Bronchial epithelial cell (primary cell): ENCODE results near the gene KDM5B. TPM values are rescaled to one million over a fixed set of nuclear protein-coding genes. Genes with fewer than 3 reads are reported as not detected.

ENCODE experiments used
- DNase-seq: peaks from one replicate; pipeline ENCODE4 v3.0.0-alpha.2; 2010; ENCODE audit warnings: low read depth
- FAIRE-seq: peaks from 2 replicates; lab custom pipeline; 2011; peaks lifted over from hg19 to GRCh38; lab: Jason Lieb, UNC
- H3K27me3 ChIP-seq: 2 replicates; pipeline ENCODE4 v1.5.1; 2011; ENCODE audit warnings: low read length; ENCODE audit not compliant: control insufficient read depth, insufficient read depth
- H3K36me3 ChIP-seq: 2 replicates; pipeline ENCODE4 v1.5.1; 2011; ENCODE audit warnings: low read length; ENCODE audit not compliant: control insufficient read depth, insufficient read depth
- H3K4me3 ChIP-seq: 2 replicates; pipeline ENCODE4 v1.5.1; 2011; ENCODE audit warnings: mild to moderate bottlenecking, low read depth, low read length, control low read depth
- total RNA-seq: library from RNA; depleted of rRNA; stranded (reverse); fragments of >200 nt; gene quantifications from 2 replicates; pipeline ENCODE4 v1.2.1, GENCODE V29; 2014
- TF ChIP-seq, protein P1 (sequence below): IDR thresholded peaks from 2 replicates; pipeline ENCODE4 v1.5.1; 2011; ENCODE audit warnings: mild to moderate bottlenecking, moderate library complexity, low read length, control low read depth, inconsistent platforms; ENCODE audit not compliant: insufficient read depth, severe bottlenecking

Gene KDM5B
- total RNA-seq, 1 donor from 2014 or later, result 74.0 TPM

DNA sequence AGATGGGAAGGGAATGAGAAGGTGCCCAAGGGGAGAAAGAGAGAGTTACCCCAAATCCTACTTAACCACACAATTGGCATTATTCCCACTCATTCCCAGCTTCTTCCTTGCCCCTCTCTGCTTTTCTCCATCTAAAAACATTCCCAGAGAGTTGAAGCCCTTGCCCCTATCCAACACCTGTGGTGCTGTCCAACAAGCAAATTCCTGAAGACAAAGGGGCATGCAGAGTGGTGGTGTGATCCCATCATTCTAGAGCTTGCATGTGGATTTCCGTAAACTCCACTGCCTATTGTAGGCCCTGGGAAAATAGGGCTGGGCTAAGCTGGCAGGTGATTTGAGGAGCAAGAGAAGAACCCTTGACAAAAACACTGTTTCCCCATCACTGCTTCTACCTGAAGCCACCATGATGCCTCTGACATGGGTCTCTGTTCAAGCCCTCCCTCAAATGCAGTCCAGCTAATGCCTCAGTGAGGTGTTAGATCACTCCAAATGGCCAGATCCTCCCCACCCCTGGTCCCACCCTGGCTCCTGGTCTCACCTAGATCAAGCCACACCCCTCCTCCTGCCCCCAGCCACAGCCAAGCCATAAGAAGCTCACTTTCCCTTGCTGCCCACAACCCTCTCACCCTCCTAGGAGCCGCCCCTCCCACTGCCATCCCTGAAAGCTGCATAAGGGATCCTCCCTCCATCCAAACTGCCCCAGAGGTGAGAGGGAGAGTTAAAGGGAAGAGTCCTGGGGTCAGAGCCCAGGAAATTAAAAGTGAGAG, 127.5 kb downstream of the KDM5B start:
- Histone ChIP-seq H3K27me3 (peaks cover 4% of the 10 kb centered on the region), H3K4me3 (no peak overlapping the region), H3K36me3 (no peaks in the 10 kb centered on the region)
- FAIRE-seq (no peak), DNase-seq (no peak)
- TF ChIP-seq, protein P1, sequence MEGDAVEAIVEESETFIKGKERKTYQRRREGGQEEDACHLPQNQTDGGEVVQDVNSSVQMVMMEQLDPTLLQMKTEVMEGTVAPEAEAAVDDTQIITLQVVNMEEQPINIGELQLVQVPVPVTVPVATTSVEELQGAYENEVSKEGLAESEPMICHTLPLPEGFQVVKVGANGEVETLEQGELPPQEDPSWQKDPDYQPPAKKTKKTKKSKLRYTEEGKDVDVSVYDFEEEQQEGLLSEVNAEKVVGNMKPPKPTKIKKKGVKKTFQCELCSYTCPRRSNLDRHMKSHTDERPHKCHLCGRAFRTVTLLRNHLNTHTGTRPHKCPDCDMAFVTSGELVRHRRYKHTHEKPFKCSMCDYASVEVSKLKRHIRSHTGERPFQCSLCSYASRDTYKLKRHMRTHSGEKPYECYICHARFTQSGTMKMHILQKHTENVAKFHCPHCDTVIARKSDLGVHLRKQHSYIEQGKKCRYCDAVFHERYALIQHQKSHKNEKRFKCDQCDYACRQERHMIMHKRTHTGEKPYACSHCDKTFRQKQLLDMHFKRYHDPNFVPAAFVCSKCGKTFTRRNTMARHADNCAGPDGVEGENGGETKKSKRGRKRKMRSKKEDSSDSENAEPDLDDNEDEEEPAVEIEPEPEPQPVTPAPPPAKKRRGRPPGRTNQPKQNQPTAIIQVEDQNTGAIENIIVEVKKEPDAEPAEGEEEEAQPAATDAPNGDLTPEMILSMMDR, result no peak

DNA sequence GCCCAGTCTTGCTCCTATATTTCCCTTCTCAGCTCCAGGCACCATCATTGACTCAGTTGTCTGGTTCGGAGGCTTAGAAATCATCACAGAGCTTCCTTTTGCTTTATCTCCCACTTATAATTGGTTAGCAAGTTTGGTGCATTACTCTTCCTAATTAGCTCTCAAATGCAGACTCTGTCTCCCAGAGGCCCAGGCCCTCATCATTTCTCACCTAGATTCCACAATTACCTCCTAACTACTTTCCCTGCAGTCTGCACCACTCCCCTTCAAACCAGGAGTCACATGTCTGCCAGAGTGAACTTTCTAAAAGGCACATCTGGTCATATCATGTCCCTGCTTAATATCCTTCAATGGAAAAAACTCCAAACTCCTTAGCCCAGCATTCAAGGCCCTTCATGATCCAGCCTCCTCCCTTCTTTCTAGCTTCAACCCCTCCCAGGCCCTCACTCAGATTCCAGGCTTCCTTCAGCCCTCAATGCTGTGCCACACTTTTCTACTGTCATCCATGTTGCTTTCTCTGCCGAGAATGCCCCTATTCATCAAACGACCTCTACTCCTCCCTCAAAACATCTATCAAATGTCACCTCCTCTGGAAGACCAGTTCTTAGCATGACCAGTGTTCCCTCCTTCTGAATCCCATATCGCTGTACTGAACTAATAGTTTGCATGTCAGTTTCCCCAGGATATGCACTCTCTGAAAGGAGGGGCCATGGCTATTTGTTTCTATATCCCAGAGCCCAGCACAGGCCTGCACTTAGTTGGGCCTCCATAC, 128.6 kb downstream of the KDM5B start:
- DNase-seq (no peak), FAIRE-seq (no peak)
- H3K27me3 ChIP-seq, result peaks cover 4% of the 10 kb centered on the region
- TF ChIP-seq, protein P1, result no peak
- no peak overlapping the region for H3K4me3 ChIP-seq
- H3K36me3 ChIP-seq, result no peaks in the 10 kb centered on the region

- Histone ChIP-seq H3K36me3 (no peaks in the 10 kb centered on the region), H3K4me3 (no peak overlapping the region), H3K27me3 (peaks cover 4% of the 10 kb centered on the region)
- no peak for DNase-seq
- TF ChIP-seq, protein P1, result no peak
- no peak for FAIRE-seq
These were observed 130.8 kb downstream of the KDM5B start for GRCh38 chr1:202677433-202677832.

Other genes starting within 250 kb of the KDM5B start
- gene SYT2, start 98.0 kb downstream of the KDM5B start, total RNA-seq, result under 0.01 TPM in 2 replicates
- 0.51 TPM in 1 of 2 replicates, not detected in the other for gene PCAT6, start 2.5 kb upstream of the KDM5B start, total RNA-seq
- 3.9 and 10.4 TPM in 2 replicates for gene RABIF, start 80.7 kb upstream of the KDM5B start, total RNA-seq
- gene KLHL12, start 118.8 kb upstream of the KDM5B start, total RNA-seq, result 51.1 and 71.6 TPM in 2 replicates
- gene ADIPOR1, start 149.9 kb upstream of the KDM5B start, total RNA-seq, result 178 and 212 TPM in 2 replicates
- 101 and 112 TPM in 2 replicates for gene CYB5R1, start 158.8 kb upstream of the KDM5B start, total RNA-seq
- gene TMEM183A, start 199.0 kb upstream of the KDM5B start, total RNA-seq, result 102 and 126 TPM in 2 replicates
- 4.2 and 9.2 TPM in 2 replicates for gene PPFIA4, start 218.1 kb upstream of the KDM5B start, total RNA-seq